GM19238 (cell line): Measurements from ENCODE around the gene RERE.

Experiments used
- DNase-seq: peaks from one replicate; pipeline ENCODE4 v3.0.0; 2011; ENCODE audit warnings: low spot score; ENCODE audit not compliant: insufficient read length

Gene RERE

DNA sequence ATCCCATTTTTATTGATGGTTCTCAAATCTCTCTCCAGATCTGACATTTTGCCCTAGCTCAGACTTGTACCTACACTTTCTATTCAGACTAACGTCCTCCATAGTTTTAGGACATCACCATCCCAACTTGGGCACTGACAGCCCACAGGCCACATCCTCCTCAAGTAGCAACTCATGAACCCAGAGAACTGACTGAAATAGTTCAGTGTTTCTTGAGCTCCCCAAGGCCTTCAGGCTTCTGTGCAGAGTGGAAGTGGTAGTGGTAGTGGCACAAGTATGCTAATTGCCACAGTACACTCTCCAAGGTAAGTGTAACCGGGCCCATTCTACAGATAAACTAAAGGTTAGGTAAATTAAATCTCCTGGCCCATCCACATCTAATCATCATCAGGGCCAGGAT lies 387.0 kb downstream of the RERE start:
- no peak for DNase-seq

GRCh38 chr1:8429549-8430110 lies 387.8 kb downstream of the RERE start:
- DNase-seq, result no peak

DNA sequence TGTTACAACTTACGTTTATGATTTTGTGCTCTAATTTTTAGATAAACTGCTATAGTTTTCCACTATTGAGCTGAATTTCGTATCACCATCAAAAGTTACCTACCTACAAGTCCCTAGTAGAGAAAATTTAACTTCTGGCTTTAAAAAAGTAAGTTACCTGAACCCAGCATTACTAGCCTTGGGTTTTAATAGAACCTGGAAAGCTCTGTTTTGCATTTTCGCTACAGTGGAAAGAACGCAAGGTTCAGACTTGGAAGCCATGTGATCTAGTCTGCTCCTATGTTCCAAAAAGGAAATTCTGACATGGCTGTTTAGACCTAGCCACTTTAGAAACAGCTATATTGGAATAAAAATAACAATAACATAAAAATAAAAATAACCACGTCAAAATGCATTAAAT lies 389.0 kb downstream of the RERE start:
- no peak for DNase-seq

- DNase-seq, result no peak
Observed at GRCh38 chr1:8427986-8428385, 389.5 kb downstream of the RERE start.

DNA sequence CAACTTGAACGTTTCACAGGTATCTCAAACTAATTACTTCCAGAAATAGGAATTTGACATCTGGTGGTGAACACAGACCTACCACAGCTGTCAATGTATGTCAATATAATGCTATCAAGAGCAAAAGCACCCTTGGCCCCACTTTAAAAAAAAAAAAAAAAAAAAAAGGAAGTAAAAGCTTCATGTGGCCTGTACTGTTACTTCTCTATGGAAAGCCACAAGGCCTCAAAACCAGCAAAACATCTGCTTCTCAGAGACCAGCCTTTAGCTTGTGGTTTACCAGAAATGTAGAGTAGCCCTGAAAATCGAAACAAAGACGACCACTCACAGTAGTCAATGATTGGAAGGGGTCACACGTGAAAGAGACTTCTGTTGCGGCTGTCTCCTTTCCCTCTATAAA lies 389.9 kb downstream of the RERE start:
- peak; percentile 50 for DNase-seq

DNA sequence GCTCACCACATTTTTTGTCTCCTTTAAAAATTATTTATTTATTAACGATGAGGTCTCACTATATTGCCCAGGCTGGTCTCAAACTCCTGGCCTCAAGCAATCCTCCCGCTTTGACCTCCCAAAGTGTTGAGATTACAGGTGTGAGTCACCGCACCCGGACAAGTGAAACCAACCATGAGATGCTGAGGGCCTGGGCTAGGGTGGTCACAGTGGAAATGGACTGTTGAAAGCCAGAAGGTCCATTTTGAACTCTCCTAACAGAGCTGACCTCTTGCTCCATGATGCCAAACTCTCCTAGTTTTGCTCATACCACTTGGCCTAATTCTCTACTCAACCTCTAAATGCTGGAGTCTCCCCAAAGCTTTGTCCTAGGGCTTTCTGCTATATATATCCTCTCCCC lies 390.4 kb downstream of the RERE start:
- no peak for DNase-seq

DNA sequence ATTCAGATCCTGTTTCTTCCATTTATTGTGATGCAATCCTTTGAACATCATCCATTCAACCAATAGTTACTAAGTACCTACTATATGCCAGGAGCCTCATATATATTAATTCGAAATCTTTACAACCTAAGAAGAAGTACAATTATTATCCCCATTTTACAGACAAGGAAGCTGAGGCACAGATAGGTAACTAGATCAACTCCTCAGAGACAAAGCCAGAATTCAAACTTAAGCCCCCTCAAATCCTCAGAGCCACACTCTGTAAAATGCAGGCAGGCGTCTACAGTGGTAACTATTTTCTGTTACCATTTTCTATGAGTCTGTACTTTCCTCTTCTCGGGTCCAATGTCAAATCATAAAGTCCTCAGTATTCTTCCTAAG lies 391.7 kb downstream of the RERE start:
- no peak for DNase-seq

GRCh38 chr1:8425150-8425780 lies 392.2 kb downstream of the RERE start:
- DNase-seq, result no peak

DNA sequence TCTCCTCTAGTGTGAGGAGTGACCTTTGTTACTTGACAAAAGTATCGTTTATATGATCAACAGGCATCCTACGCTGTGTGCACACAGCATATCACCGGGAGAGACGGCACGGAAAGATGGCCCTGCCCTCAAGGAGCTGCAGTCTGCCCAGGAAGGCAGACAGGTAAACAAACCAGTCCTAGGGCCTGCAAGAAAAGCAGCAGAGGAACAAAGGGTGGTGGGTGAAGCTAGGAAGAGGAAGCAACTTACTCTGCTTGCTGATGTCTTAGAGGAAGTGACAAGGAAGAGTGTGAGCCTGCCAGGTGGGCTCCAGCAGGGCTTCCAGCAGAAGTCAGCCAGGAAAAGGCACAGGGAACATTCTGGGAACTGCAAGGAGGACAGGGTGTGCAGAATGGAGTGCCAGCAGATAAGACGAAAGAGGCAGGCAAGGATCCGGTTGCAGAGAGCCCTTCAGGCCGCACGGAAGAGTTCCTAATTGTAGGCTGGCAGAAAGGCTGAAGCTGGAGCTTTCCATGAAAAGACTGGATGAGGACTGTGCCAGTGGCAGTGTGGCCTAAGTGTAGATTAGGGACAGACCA lies 392.8 kb downstream of the RERE start:
- DNase-seq, result no peak

DNA sequence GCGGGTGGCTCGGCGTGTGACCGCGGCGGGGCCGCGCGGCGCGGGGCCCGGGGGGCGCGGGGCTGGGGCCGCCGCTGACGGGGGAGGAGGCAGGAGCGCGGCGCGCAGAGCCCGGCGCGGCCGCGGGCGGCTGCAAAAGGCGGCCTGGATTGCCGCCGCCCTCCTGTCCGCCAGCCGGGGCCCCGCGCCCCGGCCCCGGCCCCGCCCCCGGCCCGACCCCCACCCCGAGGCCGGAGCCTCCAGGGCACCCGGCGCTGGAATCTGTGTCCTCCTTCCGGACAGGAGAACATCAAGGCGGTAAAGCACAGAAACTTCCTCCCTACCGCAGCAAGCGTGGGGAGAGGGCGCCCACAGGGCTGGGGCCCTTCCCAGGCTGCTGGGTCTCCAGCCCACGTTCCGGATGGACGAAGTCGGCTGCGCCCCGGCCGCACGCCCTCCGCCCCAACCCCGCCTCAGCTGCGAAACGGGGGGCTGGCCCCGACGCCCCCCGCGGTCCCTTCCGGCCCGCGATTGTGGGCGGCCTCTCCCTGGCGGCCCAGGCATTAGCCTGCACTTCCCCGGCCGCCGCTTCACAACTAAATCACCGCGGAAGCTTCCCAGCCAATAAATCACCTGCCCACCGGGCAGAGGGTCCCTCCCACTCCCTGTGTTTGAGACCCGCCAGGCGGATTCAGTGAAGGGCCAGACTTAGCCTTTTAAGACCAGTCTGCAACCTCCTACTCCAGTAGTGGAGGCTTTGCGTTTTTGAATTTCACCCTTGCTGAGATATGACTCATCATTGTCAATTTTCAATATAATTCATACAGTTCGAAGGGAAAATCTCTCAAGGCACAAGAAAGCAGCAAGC lies 393.5 kb downstream of the RERE start:
- peak; percentile 44 for DNase-seq

- no peak for DNase-seq
Observed at GRCh38 chr1:8423269-8423691, 394.2 kb downstream of the RERE start.

- no peak for DNase-seq
Observed at GRCh38 chr1:8422510-8423268, 394.8 kb downstream of the RERE start.

- DNase-seq, result no peak
Observed at GRCh38 chr1:8421721-8422120, 395.7 kb downstream of the RERE start.

- DNase-seq, result no peak
Observed at GRCh38 chr1:8420318-8420717, 397.1 kb downstream of the RERE start.

GRCh38 chr1:8419861-8420260 lies 397.6 kb downstream of the RERE start:
- DNase-seq, result no peak

GRCh38 chr1:8419172-8419571 lies 398.3 kb downstream of the RERE start:
- no peak for DNase-seq

DNA sequence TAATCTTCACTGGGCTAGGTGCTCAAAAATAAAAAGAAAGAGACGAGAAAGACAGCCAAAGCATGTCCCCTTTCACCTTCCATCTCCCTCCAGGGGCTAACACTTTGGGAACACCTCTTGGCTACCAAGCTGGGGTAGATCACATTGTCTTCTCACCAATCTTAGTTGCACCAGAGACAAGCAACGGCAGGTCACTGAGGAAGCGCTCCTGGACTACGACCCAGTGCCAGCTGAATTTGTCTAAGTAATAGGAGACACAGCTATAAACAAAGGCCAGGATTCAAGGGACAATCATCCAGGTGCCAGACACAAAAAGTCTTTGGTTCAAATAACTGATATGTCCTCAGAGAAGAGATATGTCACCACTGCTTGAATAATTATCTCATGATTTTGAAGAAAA lies 399.1 kb downstream of the RERE start:
- DNase-seq, result no peak

DNA sequence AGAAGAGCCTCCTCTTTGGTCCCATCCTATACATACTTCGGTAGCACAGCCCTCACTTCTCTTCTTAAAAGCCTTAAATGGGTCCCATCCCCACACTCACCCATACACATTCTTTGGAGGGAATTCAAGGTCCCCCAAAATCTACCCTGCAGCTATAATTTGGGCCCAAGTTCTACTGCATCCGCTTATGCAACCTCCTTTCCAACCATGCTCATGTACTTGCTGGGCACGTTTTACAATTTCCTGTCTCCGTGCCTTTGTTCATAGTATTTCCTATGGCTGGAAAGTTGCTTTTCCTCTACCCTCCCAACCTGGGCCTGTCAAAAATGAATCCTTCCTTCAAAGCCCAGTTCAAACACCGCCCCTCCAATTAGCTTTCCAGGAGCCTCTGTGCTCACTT lies 399.8 kb downstream of the RERE start:
- DNase-seq, result no peak

DNA sequence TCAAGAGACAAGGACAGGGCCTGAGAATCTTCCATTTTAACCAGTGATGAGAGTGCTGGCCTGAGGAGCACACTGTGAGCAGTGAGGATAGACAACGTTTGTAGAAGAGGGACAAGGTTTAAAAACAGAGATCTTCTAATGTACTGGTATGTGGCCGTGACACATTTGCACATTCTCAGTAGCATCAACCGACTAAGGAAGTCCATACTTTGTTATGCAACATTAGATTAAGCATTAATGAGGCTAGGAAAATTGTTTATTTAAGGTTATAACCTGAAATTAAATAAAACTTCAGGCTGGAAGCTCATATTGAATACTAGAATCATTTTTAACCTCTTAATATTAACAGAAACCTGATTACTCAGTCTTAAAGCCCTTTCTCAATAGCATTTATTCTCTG lies 400.6 kb downstream of the RERE start:
- no peak for DNase-seq

GRCh38 chr1:8415526-8416278 lies 401.7 kb downstream of the RERE start:
- DNase-seq, result no peak
